Ammon's horn (tissue), 1 donor: ENCODE results near the gene PCDHGA8.
"Not testable (repeated sequence)": the region's sequence is repeated elsewhere in the genome, so short reads cannot be mapped to it uniquely, and the experiment has no call there.

Experiments used
- DNase-seq: peaks from one replicate; pipeline ENCODE4 v3.0.0-alpha.2; 2016; ENCODE audit warnings: low spot score

PCDHGA8 gene

GRCh38 chr5:141371572-141372475 lies 20.6 kb upstream of the PCDHGA8 start:
- no peak for DNase-seq

DNA sequence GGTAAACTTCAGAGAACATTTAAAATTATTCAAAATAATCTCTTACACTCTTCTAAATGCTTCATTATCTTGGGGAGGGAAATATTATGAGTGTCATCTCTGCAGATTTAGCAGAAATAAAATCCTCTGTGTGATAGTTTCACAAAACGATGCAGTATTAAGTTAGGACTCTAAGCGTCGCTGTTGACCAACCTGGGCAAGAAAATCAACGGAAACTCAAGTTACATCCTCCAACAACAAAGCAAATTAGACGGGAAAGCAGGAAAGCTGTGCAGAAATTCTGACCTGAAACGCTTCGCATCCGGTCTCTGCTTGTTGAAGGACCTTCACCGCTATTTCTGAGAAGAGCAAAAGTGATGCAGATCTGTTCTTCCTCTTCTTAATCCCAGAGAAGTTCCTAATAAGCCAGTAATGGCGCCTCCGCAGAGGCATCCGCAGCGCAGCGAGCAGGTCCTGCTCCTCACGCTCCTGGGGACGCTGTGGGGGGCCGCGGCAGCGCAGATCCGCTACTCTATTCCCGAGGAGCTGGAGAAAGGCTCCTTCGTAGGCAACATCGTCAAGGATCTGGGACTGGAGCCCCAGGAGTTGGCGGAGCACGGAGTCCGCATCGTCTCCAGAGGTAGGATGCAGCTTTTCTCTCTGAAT lies 18.6 kb upstream of the PCDHGA8 start, which contains the start of gene PCDHGA6:
Gene PCDHGA6, plus strand, starts transcription at position 219 of the 645 bp plus-strand sequence. Its CDS starts 193 bp downstream, at position 412.
- DNase-seq, result no peak

GRCh38 chr5:141374627-141375026 lies 17.8 kb upstream of the PCDHGA8 start:
- DNase-seq, result no peak

DNA sequence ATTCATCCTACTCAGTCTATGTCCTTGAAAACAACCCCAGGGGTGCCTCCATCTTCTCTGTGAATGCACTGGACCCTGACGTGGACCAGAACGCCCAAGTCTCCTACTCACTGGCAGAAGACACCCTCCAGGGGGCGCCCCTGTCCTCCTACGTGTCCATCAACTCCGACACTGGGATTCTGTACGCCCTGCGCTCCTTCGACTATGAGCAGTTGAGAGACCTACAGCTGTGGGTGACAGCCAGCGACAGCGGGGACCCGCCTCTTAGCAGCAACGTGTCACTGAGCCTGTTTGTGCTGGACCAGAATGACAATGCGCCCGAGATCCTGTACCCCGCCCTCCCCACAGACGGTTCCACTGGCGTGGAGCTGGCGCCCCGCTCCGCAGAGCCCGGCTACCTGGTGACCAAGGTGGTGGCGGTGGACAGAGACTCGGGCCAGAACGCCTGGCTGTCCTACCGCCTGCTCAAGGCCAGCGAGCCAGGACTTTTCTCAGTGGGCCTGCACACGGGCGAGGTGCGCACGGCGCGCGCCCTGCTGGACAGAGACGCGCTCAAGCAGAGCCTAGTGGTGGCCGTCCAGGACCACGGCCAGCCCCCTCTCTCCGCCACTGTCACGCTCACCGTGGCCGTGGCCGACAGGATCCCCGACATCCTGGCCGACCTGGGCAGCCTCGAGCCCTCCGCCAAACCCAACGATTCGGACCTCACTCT lies 16.8 kb upstream of the PCDHGA8 start:
- not testable (repeated sequence) for DNase-seq

DNA sequence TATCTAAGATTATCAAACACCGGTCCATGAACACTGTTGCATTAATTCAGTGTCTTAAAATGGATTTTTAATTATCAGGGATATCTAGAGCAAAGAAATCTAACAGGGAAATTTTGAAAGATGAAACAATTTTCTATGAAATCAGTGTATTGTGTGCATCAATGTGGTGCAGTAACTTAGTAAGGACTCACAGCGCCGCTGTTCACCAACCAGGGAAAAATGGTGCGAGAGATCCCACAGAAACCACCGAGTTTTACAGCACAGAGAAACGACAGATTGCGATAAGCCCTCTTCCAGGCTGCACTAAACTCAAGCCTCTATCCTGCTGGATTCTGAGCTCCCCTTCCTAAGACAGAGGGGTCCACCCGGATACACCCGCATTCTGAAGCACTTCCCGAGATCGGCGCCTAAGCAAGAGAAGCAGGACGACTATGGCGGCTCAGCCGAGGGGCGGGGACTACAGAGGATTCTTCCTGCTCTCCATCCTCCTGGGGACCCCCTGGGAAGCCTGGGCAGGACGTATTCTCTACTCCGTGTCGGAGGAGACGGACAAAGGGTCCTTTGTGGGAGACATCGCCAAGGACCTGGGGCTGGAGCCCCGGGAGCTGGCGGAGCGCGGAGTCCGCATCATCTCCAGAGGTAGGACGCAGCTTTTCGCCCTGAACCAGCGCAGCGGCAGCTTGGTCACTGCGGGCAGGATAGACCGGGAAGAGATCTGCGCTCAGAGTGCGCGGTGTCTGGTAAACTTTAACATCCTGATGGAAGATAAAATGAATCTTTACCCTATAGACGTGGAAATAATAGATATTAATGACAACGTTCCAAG lies 9.8 kb upstream of the PCDHGA8 start, which contains the start of gene PCDHGA7:
Gene PCDHGA7, plus strand, starts transcription at position 274 of the 826 bp plus-strand sequence. Its CDS starts 158 bp downstream, at position 432.
- no peak for DNase-seq

GRCh38 chr5:141383345-141383744 lies 9.1 kb upstream of the PCDHGA8 start:
- DNase-seq, result no peak

DNA sequence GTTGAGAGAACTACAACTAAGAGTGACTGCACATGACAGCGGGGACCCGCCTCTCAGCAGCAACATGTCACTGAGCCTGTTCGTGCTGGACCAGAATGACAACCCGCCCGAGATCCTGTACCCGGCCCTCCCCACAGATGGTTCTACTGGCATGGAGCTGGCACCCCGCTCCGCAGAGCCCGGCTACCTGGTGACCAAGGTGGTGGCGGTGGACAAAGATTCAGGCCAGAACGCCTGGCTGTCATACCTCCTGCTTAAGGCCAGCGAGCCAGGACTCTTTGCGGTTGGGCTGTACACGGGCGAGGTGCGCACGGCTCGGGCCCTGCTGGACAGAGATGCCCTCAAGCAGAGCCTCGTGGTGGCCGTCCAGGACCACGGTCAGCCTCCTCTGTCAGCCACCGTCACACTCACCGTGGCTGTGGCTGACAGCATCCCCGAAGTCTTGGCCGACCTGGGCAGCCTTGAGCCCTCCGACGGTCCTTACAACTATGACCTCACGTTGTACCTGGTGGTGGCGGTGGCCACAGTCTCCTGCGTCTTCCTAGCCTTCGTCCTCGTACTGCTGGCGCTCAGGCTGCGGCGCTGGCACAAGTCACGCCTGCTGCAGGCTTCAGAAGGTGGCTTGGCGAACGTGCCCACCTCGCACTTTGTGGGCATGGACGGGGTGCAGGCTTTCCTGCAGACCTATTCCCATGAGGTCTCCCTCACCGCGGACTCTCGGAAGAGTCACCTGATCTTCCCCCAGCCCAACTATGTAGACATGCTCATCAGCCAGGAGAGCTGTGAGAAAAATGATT lies 7.8 kb upstream of the PCDHGA8 start:
- no peak for DNase-seq

DNA sequence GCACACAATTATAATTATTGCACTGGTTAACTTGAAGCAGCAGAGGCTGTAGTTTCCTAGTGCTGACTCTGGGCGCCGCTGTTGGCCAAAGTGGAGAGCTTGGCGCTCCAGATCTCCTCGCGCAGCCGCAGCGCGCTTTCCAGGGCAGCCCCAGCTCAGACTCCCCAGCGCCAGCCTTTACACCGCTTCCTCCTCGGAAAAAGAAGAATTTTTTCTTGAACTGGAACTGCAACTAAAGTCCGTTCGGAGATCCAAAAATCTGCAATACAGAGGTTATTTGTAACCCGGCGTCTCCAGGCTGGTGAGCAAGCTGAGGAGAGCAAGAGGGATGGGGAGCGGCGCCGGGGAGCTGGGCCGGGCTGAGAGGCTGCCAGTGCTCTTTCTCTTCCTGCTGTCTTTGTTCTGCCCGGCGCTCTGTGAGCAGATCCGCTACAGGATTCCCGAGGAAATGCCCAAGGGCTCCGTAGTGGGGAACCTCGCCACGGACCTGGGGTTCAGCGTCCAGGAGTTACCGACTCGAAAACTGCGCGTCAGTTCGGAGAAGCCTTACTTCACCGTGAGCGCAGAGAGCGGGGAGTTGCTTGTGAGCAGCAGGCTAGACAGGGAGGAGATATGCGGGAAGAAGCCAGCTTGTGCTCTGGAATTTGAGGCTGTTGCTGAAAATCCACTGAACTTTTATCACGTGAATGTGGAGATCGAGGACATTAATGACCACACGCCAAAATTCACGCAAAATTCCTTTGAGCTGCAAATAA lies 4.7 kb upstream of the PCDHGA8 start, which contains the start of gene PCDHGB4:
Gene PCDHGB4, plus strand, starts transcription at position 142 of the 755 bp plus-strand sequence. Its CDS starts 187 bp downstream, at position 329.
- not testable (repeated sequence) for DNase-seq

DNA sequence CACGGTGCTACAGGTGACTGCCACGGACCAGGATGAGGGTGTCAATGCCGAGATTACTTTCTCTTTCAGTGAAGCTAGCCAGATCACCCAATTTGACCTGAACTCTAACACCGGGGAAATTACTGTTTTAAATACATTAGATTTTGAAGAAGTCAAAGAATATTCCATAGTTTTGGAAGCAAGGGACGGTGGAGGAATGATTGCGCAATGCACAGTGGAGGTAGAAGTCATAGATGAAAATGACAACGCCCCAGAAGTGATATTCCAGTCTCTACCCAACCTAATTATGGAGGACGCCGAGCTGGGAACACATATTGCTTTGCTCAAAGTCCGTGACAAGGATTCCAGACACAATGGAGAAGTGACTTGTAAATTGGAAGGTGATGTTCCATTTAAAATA lies 3.8 kb upstream of the PCDHGA8 start:
- DNase-seq, result no peak

GRCh38 chr5:141389153-141390042 lies 3.0 kb upstream of the PCDHGA8 start:
- no peak for DNase-seq

DNA sequence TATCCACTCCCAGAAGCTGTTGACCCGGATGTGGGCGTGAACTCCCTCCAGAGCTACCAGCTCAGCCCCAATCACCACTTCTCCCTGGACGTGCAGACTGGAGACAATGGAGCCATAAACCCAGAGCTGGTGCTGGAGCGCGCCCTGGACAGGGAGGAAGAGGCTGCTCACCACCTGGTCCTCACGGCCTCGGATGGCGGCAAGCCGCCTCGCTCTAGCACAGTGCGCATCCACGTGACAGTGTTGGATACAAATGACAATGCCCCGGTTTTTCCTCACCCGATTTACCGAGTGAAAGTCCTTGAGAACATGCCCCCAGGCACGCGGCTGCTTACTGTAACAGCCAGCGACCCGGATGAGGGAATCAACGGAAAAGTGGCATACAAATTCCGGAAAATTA lies 834 bp downstream of the PCDHGA8 start:
- DNase-seq, result no peak

DNA sequence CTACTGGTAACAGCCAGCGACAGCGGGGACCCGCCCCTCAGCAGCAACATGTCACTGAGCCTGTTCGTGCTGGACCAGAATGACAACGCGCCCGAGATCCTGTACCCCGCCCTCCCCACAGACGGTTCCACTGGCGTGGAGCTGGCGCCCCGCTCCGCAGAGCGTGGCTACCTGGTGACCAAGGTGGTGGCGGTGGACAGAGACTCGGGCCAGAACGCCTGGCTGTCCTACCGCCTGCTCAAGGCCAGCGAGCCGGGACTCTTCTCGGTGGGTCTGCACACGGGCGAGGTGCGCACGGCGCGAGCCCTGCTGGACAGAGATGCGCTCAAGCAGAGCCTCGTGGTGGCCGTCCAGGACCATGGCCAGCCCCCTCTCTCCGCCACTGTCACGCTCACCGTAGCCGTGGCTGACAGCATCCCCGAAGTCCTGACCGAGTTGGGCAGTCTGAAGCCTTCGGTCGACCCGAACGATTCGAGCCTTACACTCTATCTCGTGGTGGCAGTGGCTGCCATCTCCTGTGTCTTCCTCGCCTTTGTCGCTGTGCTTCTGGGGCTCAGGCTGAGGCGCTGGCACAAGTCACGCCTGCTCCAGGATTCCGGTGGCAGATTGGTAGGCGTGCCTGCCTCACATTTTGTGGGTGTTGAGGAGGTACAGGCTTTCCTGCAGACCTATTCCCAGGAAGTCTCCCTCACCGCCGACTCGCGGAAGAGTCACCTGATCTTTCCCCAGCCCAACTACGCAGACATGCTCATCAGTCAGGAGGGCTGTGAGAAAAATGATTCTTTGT lies 2.2 kb downstream of the PCDHGA8 start:
- DNase-seq, result not testable (repeated sequence)

DNA sequence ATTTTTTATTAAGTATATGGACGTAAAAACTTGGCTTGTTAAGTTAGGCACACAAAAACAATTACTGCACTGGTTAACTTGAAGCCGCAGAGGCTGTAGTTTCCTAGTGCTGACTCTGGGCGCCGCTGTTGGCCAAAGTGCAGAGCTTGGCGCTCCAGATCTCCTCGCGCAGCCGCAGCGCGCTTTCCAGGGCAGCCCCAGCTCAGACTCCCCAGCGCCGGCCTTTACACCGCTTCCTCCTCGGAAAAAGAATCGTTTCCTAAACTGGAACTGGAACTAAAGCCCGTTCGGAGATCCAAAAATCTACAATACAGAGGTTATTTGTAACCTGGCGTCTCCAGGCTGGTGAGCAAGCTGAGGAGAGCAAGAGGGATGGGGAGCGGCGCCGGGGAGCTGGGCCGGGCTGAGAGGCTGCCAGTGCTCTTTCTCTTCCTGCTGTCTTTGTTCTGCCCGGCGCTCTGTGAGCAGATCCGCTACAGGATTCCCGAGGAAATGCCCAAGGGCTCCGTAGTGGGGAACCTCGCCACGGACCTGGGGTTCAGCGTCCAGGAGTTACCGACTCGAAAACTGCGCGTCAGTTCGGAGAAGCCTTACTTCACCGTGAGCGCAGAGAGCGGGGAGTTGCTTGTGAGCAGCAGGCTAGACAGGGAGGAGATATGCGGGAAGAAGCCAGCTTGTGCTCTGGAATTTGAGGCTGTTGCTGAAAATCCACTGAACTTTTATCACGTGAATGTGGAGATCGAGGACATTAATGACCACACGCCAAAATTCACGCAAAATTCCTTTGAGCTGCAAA lies 5.5 kb downstream of the PCDHGA8 start, which contains the start of gene PCDHGB5:
Gene PCDHGB5, plus strand, starts transcription at position 192 of the 796 bp plus-strand sequence. Its CDS starts 181 bp downstream, at position 373.
- not testable (repeated sequence) for DNase-seq

DNA sequence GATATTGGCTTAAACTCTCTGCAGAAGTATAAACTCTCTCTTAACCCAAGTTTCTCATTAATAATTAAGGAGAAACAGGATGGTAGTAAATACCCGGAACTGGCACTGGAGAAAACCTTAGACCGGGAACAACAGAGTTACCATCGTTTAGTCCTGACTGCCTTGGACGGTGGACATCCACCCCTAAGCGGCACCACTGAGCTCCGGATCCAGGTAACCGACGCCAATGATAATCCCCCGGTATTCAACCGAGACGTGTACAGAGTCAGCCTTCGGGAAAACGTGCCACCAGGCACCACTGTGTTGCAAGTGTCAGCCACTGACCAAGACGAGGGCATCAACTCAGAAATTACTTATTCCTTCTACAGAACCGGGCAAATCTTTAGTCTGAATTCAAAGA lies 6.2 kb downstream of the PCDHGA8 start:
- DNase-seq, result no peak

- no peak for DNase-seq
These were observed 7.3 kb downstream of the PCDHGA8 start for GRCh38 chr5:141399555-141400258.

DNA sequence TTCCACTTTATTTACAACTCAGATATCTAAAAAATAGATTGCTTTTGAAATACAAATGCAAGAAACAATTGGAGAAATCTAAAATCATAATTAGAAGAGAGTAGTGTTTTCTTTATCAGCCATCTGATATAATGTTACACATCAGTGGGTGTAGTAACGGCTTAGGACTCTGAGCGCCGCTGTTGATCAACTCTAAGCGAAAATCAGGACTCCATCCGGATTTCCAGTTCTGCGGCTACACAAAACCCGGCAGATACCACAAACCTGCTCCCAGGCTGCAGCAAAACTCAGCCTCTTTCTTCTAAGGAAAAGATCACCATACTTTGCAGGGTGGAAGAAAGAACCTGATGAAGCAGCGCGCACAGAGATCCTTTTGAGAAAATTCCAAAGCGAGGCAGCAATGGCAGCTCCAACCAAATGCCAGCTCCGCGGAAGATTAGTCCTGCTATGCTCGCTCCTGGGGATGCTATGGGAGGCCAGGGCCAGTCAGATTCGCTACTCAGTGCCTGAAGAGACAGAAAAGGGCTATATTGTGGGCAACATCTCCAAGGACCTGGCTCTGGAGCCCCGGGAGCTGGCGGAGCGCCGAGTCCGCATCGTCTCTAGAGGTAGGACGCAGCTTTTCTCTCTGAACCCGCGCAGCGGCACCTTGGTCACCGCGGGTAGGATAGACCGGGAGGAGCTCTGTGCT lies 10.3 kb downstream of the PCDHGA8 start, which contains the start of gene PCDHGA9:
Gene PCDHGA9, plus strand, starts transcription at position 226 of the 691 bp plus-strand sequence. Its CDS starts 175 bp downstream, at position 401.
- peak; percentile 11 for DNase-seq
